Measurements from ENCODE around the gene CEP170B. TPM values are rescaled to one million over a fixed set of nuclear protein-coding genes. Genes with fewer than 3 reads are reported as not detected.

CEP170B gene
- polyA plus RNA-seq, 2 of the 4 experiments (the other 2 are of a cell fraction): 4.5 to 13.5 TPM

DNA sequence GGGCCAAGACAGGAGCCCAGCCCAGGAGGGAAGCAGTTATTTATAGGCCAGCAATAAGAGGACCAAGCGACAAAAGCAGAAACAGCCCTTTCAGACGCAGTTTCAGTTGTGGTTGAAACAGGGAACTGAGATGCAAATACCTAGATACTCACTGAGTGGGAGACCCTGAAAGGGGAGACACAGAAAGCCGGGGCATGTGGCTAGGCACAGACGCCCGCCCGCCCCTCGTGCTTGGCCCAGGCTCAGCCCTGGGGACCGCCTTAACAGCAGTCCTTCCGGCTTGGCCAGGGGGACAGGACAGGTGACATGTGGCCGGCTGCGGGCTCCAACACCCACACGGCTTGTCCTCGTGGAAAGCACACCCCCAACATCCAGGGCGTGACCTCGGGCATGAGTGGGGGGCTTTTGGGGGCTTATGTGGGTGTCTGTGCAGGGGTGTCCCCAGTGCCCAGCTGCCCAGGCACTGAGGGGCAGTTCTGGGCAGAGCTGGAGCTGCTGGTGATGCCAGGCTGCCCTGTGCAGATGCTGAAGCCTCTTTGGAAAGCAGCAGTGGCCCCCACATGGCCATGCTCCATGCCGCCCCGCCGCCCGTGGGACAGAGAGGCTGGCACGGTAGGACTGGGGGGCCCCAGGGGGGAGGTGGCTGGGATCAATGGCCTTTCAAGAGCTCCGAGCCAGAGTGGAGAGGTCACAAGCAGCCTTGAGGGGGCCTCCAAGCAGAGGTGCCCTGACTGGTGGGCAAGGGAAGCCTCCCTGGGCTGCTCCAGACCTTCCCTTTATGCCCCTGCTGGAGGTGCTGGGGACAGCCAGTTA, 61.8 kb downstream of the CEP170B start (continued):
- TF ChIP-seq, protein P1, sequence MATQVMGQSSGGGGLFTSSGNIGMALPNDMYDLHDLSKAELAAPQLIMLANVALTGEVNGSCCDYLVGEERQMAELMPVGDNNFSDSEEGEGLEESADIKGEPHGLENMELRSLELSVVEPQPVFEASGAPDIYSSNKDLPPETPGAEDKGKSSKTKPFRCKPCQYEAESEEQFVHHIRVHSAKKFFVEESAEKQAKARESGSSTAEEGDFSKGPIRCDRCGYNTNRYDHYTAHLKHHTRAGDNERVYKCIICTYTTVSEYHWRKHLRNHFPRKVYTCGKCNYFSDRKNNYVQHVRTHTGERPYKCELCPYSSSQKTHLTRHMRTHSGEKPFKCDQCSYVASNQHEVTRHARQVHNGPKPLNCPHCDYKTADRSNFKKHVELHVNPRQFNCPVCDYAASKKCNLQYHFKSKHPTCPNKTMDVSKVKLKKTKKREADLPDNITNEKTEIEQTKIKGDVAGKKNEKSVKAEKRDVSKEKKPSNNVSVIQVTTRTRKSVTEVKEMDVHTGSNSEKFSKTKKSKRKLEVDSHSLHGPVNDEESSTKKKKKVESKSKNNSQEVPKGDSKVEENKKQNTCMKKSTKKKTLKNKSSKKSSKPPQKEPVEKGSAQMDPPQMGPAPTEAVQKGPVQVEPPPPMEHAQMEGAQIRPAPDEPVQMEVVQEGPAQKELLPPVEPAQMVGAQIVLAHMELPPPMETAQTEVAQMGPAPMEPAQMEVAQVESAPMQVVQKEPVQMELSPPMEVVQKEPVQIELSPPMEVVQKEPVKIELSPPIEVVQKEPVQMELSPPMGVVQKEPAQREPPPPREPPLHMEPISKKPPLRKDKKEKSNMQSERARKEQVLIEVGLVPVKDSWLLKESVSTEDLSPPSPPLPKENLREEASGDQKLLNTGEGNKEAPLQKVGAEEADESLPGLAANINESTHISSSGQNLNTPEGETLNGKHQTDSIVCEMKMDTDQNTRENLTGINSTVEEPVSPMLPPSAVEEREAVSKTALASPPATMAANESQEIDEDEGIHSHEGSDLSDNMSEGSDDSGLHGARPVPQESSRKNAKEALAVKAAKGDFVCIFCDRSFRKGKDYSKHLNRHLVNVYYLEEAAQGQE (IDR thresholded peaks at IDR 0.05): no peak
- TF ChIP-seq TFCP2L1 (CRISPR knock-in tag; IDR thresholded peaks at IDR 0.05) (no peak), ESRRA (IDR thresholded peaks at IDR 0.05; ENCODE audit: borderline replicate concordance, low read length) (no peak), EHF (CRISPR knock-in tag; IDR thresholded peaks at IDR 0.05) (no peak)

DNA sequence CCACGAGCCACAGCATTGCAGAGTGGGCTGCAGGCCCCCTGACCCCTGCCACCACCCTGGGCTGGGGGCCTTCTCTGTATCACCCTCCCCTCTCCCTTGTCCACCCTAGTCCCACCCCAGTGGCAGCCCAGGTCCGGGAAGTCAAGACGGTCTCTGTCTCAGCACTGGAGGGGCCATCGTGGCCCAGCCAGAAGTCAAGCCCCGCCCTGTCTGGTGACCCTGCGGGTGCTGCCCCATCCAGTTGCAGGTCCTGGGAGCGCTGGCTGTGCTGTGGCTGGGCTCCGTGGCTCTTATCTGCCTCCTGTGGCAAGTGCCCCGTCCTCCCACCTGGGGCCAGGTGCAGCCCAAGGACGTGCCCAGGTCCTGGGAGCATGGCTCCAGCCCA, 62.4 kb downstream of the CEP170B start:
- no peak overlapping the region for H3K4me3 ChIP-seq
- WGBS (ENCODE audit: missing lambda C conversion rate): 86% methylated on average over 1 of the region's 10 CpGs
- ATAC-seq (peak in 1 of 2 experiments; percentile 6; a peak in 2 of 6 replicates), FAIRE-seq (no peak), DNase-seq (ENCODE audit: low read depth in 1 of 2, low spot score in 1 of 2) (no peak)
- peaks cover 8% of the 10 kb centered on the region for H3K9me3 ChIP-seq
- no peak for TF ChIP-seq NR3C1 (IDR thresholded peaks at IDR 0.05)
- TF ChIP-seq TFCP2L1 (CRISPR knock-in tag; IDR thresholded peaks at IDR 0.05): no peak
- TF ChIP-seq, protein P2, sequence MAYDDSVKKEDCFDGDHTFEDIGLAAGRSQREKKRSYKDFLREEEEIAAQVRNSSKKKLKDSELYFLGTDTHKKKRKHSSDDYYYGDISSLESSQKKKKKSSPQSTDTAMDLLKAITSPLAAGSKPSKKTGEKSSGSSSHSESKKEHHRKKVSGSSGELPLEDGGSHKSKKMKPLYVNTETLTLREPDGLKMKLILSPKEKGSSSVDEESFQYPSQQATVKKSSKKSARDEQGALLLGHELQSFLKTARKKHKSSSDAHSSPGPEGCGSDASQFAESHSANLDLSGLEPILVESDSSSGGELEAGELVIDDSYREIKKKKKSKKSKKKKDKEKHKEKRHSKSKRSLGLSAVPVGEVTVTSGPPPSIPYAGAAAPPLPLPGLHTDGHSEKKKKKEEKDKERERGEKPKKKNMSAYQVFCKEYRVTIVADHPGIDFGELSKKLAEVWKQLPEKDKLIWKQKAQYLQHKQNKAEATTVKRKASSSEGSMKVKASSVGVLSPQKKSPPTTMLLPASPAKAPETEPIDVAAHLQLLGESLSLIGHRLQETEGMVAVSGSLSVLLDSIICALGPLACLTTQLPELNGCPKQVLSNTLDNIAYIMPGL (CRISPR knock-in tag; IDR thresholded peaks at IDR 0.05; ENCODE audit: borderline replicate concordance): no peak
- no peak for TF ChIP-seq POLR2AphosphoS2 (conservative IDR thresholded peaks at IDR 0.05; ENCODE audit: low read length)
- no peak for TF ChIP-seq RAD21 (conservative IDR thresholded peaks at IDR 0.05 in 1 of 2, IDR thresholded peaks at IDR 0.05 in 1 of 2)
- no peak for TF ChIP-seq CBX8 (IDR thresholded peaks at IDR 0.05)
- no peak for TF ChIP-seq HDAC2 (IDR thresholded peaks at IDR 0.05)
- no peak for TF ChIP-seq BHLHE40 (IDR thresholded peaks at IDR 0.05; ENCODE audit: low read depth, low read length)
- no peak for TF ChIP-seq CEBPB (IDR thresholded peaks at IDR 0.05)
- no peak for TF ChIP-seq KDM1A (IDR thresholded peaks at IDR 0.05; ENCODE audit: low read depth)
- H3K4me1 ChIP-seq: no peaks in the 10 kb centered on the region
- no peak overlapping the region for H3K27ac ChIP-seq
- H3K4me2 ChIP-seq: no peak overlapping the region
- CTCF ChIA-PET: interaction anchor here (0.5 to 2.5 kb wide), 5 partner anchors 15 to 47 kb away, joined by 3 to 8 read pairs (median 3); no protein-coding TSS in a partner anchor
- POLR2A ChIA-PET: no interaction called here

DNA sequence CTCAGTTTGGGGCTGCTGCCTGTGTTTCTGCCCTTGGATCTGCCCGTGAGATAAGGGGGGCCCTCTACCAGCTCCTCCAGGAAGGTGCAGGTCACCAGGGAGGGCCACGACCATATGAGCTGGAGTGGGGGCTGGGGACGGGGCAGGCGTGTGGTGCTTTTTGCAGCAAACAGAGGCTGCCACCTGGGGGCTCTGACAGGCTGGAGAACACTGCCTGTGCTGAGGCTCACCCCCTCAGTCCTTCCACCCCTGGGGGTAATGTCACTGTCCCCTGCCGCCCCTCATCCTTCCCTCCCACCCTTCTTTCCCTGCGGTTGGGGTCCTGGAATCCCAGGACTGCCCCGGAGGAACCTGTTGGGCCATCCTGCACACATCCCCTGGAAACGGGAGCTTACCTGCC, 62.8 kb downstream of the CEP170B start:
- peaks cover 3% of the 10 kb centered on the region; the same call in 1 of the 3 replicates for H3K4me1 ChIP-seq
- 59% methylated on average over 7 of the region's 8 CpGs for WGBS (ENCODE audit: missing lambda C conversion rate)
- peak in 1 of 2 experiments; percentile 11; a peak in 2 of 6 replicates for ATAC-seq
- no peak overlapping the region for H3K4me2 ChIP-seq
- TF ChIP-seq, protein P3, sequence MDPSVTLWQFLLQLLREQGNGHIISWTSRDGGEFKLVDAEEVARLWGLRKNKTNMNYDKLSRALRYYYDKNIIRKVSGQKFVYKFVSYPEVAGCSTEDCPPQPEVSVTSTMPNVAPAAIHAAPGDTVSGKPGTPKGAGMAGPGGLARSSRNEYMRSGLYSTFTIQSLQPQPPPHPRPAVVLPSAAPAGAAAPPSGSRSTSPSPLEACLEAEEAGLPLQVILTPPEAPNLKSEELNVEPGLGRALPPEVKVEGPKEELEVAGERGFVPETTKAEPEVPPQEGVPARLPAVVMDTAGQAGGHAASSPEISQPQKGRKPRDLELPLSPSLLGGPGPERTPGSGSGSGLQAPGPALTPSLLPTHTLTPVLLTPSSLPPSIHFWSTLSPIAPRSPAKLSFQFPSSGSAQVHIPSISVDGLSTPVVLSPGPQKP (IDR thresholded peaks at IDR 0.05; ENCODE audit: low read depth, low read length): no peak
- TF ChIP-seq KDM5A (IDR thresholded peaks at IDR 0.05): no peak
- TF ChIP-seq, protein P2 (CRISPR knock-in tag; IDR thresholded peaks at IDR 0.05; ENCODE audit: borderline replicate concordance): no peak
- TF ChIP-seq CBX8 (IDR thresholded peaks at IDR 0.05): no peak
- TF ChIP-seq RFX5 (IDR thresholded peaks at IDR 0.05): no peak
- no peak for TF ChIP-seq EHMT2 (IDR thresholded peaks at IDR 0.05; ENCODE audit: low read depth)
- TF ChIP-seq HOXB13 (CRISPR knock-in tag; IDR thresholded peaks at IDR 0.05; ENCODE audit: low read depth): no peak
- TF ChIP-seq CHD4 (IDR thresholded peaks at IDR 0.05; ENCODE audit: borderline replicate concordance): no peak
- no peak for TF ChIP-seq ZSCAN20 (CRISPR knock-in tag; IDR thresholded peaks at IDR 0.05)
- no peak overlapping the region for H3K4me3 ChIP-seq
- DNase-seq (ENCODE audit: low read depth in 1 of 2, low spot score in 1 of 2): no peak
- FAIRE-seq: no peak
- no peak overlapping the region for H3K27ac ChIP-seq
- peaks cover 8% of the 10 kb centered on the region for H3K9me3 ChIP-seq
- POLR2A ChIA-PET: no interaction called here
- CTCF ChIA-PET: interaction anchor here (0.5 to 2.5 kb wide), 6 partner anchors 16 to 118 kb away, joined by 3 to 8 read pairs (median 4); no protein-coding TSS in a partner anchor
